Measurements from ENCODE around the gene MSTO1.

- TF ChIP-seq, protein P1, sequence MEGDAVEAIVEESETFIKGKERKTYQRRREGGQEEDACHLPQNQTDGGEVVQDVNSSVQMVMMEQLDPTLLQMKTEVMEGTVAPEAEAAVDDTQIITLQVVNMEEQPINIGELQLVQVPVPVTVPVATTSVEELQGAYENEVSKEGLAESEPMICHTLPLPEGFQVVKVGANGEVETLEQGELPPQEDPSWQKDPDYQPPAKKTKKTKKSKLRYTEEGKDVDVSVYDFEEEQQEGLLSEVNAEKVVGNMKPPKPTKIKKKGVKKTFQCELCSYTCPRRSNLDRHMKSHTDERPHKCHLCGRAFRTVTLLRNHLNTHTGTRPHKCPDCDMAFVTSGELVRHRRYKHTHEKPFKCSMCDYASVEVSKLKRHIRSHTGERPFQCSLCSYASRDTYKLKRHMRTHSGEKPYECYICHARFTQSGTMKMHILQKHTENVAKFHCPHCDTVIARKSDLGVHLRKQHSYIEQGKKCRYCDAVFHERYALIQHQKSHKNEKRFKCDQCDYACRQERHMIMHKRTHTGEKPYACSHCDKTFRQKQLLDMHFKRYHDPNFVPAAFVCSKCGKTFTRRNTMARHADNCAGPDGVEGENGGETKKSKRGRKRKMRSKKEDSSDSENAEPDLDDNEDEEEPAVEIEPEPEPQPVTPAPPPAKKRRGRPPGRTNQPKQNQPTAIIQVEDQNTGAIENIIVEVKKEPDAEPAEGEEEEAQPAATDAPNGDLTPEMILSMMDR (conservative IDR thresholded peaks at IDR 0.05), result no peak
- TF ChIP-seq ZFX (IDR thresholded peaks at IDR 0.05), result no peak
Observed at GRCh38 chr1:155622191-155622590, 12.2 kb downstream of the MSTO1 start.
